ENCODE results near the gene NADSYN1.

- TF ChIP-seq CTCF (IDR thresholded peaks at IDR 0.05; ENCODE audit: low read length) (no peak), EZH2 (IDR thresholded peaks at IDR 0.05; ENCODE audit: borderline replicate concordance, low read length) (no peak)
Observed at GRCh38 chr11:71430166-71430565, 22.8 kb upstream of the NADSYN1 start.
